Measurements from ENCODE around the gene CADPS2. TPM values are rescaled to one million over a fixed set of nuclear protein-coding genes. Genes with fewer than 3 reads are reported as not detected.

The CADPS2 gene
- total RNA-seq, 1 experiment from 2014 or later = 12.2 TPM

DNA sequence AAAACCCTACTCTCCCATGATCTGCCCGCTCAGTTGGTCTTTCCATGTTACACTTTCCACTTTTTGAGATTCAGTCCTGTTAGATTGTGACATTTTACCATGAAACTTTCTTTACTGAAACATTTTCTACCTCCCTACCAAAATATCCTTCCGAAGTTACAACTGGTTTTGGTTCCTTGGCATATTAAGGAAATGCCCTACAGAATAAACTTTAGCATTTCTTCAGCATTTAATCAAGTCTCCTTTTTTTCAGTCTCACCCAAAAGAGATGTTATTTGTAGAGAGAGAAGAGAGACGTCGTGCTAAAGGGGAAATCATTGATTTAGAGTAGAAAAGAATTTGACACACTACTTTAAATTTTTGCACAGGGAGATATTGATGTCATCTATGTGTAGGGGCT, 572.0 kb downstream of the CADPS2 start:
- POLR2A ChIA-PET = no interaction called here
- CTCF ChIA-PET = interaction anchor here (1.6 kb wide), 1 partner anchor 101 kb away, joined by 5 read pairs; no protein-coding TSS in a partner anchor
- no peak for ATAC-seq
- Mint-ChIP-seq H3K27me3 (ENCODE audit: low read depth) (peaks cover 89% of the 10 kb centered on the region), H3K4me1 (peaks cover 61% of the 10 kb centered on the region), H3K27ac (no peak overlapping the region), H3K36me3 (no peaks in the 10 kb centered on the region), H3K4me3 (peak overlapping the region; percentile 70), H3K9me3 (no peaks in the 10 kb centered on the region)
- TF ChIP-seq JUN (CRISPR knock-in tag; IDR thresholded peaks at IDR 0.05) (no peak), NFYB (CRISPR knock-in tag; conservative IDR thresholded peaks at IDR 0.05; ENCODE audit: low read depth) (no peak), CREM (CRISPR knock-in tag; IDR thresholded peaks at IDR 0.05) (no peak), ELF4 (CRISPR knock-in tag; IDR thresholded peaks at IDR 0.05; ENCODE audit: low read depth) (no peak), ZNF396 (CRISPR knock-in tag; IDR thresholded peaks at IDR 0.05; ENCODE audit: borderline replicate concordance) (no peak), ESRRA (CRISPR knock-in tag; IDR thresholded peaks at IDR 0.05; ENCODE audit: borderline replicate concordance) (no peak), ZNF423 (CRISPR knock-in tag; IDR thresholded peaks at IDR 0.05) (no peak), HMGA2 (CRISPR knock-in tag; IDR thresholded peaks at IDR 0.05) (no peak), ERG (CRISPR knock-in tag; IDR thresholded peaks at IDR 0.05) (no peak)
- TF ChIP-seq, protein P1, sequence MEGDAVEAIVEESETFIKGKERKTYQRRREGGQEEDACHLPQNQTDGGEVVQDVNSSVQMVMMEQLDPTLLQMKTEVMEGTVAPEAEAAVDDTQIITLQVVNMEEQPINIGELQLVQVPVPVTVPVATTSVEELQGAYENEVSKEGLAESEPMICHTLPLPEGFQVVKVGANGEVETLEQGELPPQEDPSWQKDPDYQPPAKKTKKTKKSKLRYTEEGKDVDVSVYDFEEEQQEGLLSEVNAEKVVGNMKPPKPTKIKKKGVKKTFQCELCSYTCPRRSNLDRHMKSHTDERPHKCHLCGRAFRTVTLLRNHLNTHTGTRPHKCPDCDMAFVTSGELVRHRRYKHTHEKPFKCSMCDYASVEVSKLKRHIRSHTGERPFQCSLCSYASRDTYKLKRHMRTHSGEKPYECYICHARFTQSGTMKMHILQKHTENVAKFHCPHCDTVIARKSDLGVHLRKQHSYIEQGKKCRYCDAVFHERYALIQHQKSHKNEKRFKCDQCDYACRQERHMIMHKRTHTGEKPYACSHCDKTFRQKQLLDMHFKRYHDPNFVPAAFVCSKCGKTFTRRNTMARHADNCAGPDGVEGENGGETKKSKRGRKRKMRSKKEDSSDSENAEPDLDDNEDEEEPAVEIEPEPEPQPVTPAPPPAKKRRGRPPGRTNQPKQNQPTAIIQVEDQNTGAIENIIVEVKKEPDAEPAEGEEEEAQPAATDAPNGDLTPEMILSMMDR (IDR thresholded peaks at IDR 0.05) = no peak
- TF ChIP-seq, protein P2, sequence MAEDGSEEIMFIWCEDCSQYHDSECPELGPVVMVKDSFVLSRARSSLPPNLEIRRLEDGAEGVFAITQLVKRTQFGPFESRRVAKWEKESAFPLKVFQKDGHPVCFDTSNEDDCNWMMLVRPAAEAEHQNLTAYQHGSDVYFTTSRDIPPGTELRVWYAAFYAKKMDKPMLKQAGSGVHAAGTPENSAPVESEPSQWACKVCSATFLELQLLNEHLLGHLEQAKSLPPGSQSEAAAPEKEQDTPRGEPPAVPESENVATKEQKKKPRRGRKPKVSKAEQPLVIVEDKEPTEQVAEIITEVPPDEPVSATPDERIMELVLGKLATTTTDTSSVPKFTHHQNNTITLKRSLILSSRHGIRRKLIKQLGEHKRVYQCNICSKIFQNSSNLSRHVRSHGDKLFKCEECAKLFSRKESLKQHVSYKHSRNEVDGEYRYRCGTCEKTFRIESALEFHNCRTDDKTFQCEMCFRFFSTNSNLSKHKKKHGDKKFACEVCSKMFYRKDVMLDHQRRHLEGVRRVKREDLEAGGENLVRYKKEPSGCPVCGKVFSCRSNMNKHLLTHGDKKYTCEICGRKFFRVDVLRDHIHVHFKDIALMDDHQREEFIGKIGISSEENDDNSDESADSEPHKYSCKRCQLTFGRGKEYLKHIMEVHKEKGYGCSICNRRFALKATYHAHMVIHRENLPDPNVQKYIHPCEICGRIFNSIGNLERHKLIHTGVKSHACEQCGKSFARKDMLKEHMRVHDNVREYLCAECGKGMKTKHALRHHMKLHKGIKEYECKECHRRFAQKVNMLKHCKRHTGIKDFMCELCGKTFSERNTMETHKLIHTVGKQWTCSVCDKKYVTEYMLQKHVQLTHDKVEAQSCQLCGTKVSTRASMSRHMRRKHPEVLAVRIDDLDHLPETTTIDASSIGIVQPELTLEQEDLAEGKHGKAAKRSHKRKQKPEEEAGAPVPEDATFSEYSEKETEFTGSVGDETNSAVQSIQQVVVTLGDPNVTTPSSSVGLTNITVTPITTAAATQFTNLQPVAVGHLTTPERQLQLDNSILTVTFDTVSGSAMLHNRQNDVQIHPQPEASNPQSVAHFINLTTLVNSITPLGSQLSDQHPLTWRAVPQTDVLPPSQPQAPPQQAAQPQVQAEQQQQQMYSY (CRISPR knock-in tag; IDR thresholded peaks at IDR 0.05) = no peak
- TF ChIP-seq, protein P3, sequence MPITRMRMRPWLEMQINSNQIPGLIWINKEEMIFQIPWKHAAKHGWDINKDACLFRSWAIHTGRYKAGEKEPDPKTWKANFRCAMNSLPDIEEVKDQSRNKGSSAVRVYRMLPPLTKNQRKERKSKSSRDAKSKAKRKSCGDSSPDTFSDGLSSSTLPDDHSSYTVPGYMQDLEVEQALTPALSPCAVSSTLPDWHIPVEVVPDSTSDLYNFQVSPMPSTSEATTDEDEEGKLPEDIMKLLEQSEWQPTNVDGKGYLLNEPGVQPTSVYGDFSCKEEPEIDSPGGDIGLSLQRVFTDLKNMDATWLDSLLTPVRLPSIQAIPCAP (CRISPR knock-in tag; IDR thresholded peaks at IDR 0.05) = no peak
- no peak for DNase-seq (ENCODE audit: low spot score)

DNA sequence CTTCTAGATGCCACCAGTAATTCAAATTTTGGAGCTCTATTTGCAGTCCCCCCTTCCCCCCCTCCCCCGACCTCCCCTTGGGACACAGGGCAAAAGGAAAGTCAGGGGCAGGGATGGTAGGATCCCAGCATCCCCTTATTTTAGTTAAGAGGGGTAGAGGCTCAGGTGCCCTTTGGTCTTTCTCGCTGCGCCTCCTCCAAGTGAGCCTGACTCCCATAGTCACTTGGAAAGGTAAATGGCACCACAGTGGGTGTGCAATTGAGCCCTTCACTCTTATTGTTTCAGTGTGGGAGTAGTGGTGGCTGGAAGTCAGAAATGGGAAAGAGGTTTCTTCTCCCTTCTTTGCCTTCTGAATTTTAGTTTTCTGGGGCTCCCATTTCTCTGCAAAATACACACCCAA, 573.5 kb downstream of the CADPS2 start:
- TF ChIP-seq, protein P4, sequence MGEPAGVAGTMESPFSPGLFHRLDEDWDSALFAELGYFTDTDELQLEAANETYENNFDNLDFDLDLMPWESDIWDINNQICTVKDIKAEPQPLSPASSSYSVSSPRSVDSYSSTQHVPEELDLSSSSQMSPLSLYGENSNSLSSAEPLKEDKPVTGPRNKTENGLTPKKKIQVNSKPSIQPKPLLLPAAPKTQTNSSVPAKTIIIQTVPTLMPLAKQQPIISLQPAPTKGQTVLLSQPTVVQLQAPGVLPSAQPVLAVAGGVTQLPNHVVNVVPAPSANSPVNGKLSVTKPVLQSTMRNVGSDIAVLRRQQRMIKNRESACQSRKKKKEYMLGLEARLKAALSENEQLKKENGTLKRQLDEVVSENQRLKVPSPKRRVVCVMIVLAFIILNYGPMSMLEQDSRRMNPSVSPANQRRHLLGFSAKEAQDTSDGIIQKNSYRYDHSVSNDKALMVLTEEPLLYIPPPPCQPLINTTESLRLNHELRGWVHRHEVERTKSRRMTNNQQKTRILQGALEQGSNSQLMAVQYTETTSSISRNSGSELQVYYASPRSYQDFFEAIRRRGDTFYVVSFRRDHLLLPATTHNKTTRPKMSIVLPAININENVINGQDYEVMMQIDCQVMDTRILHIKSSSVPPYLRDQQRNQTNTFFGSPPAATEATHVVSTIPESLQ (CRISPR knock-in tag; IDR thresholded peaks at IDR 0.05) = no peak
- TF ChIP-seq ATF3 (CRISPR knock-in tag; conservative IDR thresholded peaks at IDR 0.05) (no peak), JAZF1 (CRISPR knock-in tag; IDR thresholded peaks at IDR 0.05) (no peak), ZNF671 (CRISPR knock-in tag; IDR thresholded peaks at IDR 0.05) (no peak)
- TF ChIP-seq, protein P5, sequence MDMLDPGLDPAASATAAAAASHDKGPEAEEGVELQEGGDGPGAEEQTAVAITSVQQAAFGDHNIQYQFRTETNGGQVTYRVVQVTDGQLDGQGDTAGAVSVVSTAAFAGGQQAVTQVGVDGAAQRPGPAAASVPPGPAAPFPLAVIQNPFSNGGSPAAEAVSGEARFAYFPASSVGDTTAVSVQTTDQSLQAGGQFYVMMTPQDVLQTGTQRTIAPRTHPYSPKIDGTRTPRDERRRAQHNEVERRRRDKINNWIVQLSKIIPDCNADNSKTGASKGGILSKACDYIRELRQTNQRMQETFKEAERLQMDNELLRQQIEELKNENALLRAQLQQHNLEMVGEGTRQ (CRISPR knock-in tag; IDR thresholded peaks at IDR 0.05) = no peak
- H3K9me3 Mint-ChIP-seq = no peaks in the 10 kb centered on the region
- peaks cover 93% of the 10 kb centered on the region for H3K27me3 Mint-ChIP-seq (ENCODE audit: low read depth)
- H3K36me3 Mint-ChIP-seq = no peaks in the 10 kb centered on the region
- ChIA-PET POLR2A (no interaction called here), CTCF (interaction anchor here (0.8 to 1.0 kb wide), 2 partner anchors 13 to 220 kb away, joined by 3 read pairs; no protein-coding TSS in a partner anchor)
- ATAC-seq (no peak), DNase-seq (ENCODE audit: low spot score) (no peak)
- H3K4me3 Mint-ChIP-seq = no peak overlapping the region
- H3K27ac Mint-ChIP-seq = no peak overlapping the region
- H3K4me1 Mint-ChIP-seq = peaks cover 65% of the 10 kb centered on the region

All from WTC11 (cell line).